Osteocyte (in vitro differentiated cells): ENCODE measurements around the gene FDXR. TPM values are rescaled to one million over a fixed set of nuclear protein-coding genes. Genes with fewer than 3 reads are reported as not detected.

Experiments
- DNase-seq: peaks from one replicate; pipeline ENCODE4 v3.0.0; 2021; ENCODE audit warnings: mixed read lengths; ENCODE audit not compliant: unreplicated experiment; ENCODE audit errors: extremely low spot score
- H3K27ac Mint-ChIP-seq: one replicate; pipeline ENCODE4 v1.8.0; 2021; ENCODE audit warnings: mild to moderate bottlenecking, mixed read lengths; ENCODE audit not compliant: unreplicated experiment
- H3K27me3 Mint-ChIP-seq: one replicate; pipeline ENCODE4 v1.8.0; 2021; ENCODE audit warnings: mixed read lengths; ENCODE audit not compliant: unreplicated experiment
- H3K36me3 Mint-ChIP-seq: one replicate; pipeline ENCODE4 v1.8.0; 2021; ENCODE audit warnings: mixed read lengths; ENCODE audit not compliant: unreplicated experiment
- H3K4me1 Mint-ChIP-seq: one replicate; pipeline ENCODE4 v1.8.0; 2021; ENCODE audit warnings: mixed read lengths; ENCODE audit not compliant: unreplicated experiment
- H3K4me3 Mint-ChIP-seq: one replicate; pipeline ENCODE4 v1.8.0; 2021; ENCODE audit warnings: mild to moderate bottlenecking, moderate library complexity, mixed read lengths; ENCODE audit not compliant: unreplicated experiment
- H3K9me3 Mint-ChIP-seq: one replicate; pipeline ENCODE4 v1.8.0; 2021; ENCODE audit warnings: mixed read lengths; ENCODE audit not compliant: unreplicated experiment
- total RNA-seq: library from RNA; stranded (reverse); gene quantifications from 2 replicates; pipeline ENCODE4 v1.2.1, GENCODE V29; 2021
- TF ChIP-seq, protein P1 (sequence below): fragments of 200-600 bp; sonication (generic); IDR thresholded peaks from 2 replicates; pipeline ENCODE4 v1.5.0; 2021; ENCODE audit warnings: antibody characterized with exemption, mild to moderate bottlenecking, moderate library complexity

The FDXR gene
- total RNA-seq, 1 donor from 2014 or later: 11.2 TPM

DNA sequence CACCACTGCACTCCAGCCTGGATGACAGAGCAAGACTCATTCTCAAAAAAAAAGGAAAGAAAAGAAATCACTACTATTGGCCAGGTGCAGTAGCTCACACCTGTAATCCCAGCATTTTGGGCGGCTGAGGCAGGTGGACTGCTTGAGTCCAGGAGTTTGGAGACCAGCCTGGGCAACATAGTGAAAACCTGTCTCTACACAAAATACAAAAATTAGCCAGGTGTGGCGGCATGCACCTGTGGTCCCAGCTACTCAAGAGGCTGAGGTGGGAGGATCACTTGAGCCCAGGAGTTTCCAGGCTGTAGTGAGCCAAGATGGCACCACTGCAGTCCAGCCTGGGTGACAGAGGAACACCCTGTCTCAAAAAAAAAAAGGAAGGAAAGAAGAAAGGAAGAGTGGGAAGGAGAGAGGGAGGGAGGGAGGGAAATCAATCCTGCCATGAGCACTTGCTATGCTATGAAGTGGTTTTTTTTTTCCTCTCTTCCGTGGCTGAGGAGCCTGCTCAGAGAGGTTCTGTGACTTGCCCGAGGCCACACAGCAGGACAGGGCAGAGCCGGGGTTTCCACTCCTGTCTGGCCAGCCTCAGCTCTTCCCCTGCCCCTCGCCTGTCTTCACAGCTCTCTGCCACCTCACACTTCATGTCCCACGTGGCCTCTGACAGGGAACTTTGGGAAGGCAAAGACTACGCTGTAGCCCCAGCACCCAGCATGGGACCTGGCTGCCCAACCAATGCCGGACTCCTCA lies 24.0 kb downstream of the FDXR start:
- no peak for DNase-seq
- TF ChIP-seq, protein P1, sequence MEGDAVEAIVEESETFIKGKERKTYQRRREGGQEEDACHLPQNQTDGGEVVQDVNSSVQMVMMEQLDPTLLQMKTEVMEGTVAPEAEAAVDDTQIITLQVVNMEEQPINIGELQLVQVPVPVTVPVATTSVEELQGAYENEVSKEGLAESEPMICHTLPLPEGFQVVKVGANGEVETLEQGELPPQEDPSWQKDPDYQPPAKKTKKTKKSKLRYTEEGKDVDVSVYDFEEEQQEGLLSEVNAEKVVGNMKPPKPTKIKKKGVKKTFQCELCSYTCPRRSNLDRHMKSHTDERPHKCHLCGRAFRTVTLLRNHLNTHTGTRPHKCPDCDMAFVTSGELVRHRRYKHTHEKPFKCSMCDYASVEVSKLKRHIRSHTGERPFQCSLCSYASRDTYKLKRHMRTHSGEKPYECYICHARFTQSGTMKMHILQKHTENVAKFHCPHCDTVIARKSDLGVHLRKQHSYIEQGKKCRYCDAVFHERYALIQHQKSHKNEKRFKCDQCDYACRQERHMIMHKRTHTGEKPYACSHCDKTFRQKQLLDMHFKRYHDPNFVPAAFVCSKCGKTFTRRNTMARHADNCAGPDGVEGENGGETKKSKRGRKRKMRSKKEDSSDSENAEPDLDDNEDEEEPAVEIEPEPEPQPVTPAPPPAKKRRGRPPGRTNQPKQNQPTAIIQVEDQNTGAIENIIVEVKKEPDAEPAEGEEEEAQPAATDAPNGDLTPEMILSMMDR: no peak
- H3K4me1 Mint-ChIP-seq: peaks cover 5% of the 10 kb centered on the region
- peaks cover 25% of the 10 kb centered on the region for H3K27me3 Mint-ChIP-seq
- no peak overlapping the region for H3K27ac Mint-ChIP-seq
- H3K4me3 Mint-ChIP-seq: no peak overlapping the region
- H3K36me3 Mint-ChIP-seq: no peaks in the 10 kb centered on the region
- H3K9me3 Mint-ChIP-seq: no peaks in the 10 kb centered on the region

DNA sequence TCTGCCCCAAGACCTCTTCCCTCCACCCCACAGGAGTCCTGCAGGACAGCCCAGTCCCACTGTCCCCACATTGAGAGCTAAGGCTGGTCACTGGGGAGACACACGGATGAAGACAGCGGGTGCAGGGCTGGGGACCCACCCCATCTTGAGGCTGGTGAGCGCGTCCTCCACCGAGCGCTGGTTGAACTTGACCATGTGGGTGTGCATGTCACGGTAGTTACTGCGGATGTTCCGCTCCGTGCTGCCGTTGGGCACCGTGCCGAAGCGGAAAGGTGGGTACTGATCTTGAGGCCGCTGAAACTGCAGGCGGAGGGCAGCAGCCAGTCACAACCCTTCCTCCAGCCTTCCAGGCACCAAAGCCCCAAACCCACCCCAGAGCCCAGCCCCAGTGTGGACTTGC lies 26.2 kb downstream of the FDXR start:
- no peak for DNase-seq
- H3K27me3 Mint-ChIP-seq: peaks cover 12% of the 10 kb centered on the region
- no peaks in the 10 kb centered on the region for H3K36me3 Mint-ChIP-seq
- no peaks in the 10 kb centered on the region for H3K9me3 Mint-ChIP-seq
- H3K4me3 Mint-ChIP-seq: no peak overlapping the region
- H3K4me1 Mint-ChIP-seq: peaks cover 7% of the 10 kb centered on the region
- TF ChIP-seq, protein P1: no peak
- no peak overlapping the region for H3K27ac Mint-ChIP-seq

DNA sequence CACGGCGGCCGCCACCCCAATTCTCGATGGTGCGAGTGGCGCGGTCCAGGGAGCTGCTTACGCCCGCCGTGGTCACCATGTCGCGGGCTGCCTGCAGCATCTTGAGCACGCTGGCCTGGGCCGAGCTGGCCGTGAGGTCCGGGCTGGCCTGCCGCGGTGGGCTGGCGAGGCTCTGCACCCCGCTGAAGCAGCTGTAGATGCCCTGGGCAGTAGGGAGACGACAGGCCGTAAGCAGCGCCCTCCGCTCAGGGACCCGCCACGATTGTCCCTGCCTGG lies 29.5 kb downstream of the FDXR start:
- no peak for DNase-seq
- TF ChIP-seq, protein P1: no peak
- peaks cover 26% of the 10 kb centered on the region for H3K4me1 Mint-ChIP-seq
- no peak overlapping the region for H3K4me3 Mint-ChIP-seq
- H3K27me3 Mint-ChIP-seq: no peaks in the 10 kb centered on the region
- H3K27ac Mint-ChIP-seq: no peak overlapping the region
- no peaks in the 10 kb centered on the region for H3K36me3 Mint-ChIP-seq
- no peaks in the 10 kb centered on the region for H3K9me3 Mint-ChIP-seq

DNA sequence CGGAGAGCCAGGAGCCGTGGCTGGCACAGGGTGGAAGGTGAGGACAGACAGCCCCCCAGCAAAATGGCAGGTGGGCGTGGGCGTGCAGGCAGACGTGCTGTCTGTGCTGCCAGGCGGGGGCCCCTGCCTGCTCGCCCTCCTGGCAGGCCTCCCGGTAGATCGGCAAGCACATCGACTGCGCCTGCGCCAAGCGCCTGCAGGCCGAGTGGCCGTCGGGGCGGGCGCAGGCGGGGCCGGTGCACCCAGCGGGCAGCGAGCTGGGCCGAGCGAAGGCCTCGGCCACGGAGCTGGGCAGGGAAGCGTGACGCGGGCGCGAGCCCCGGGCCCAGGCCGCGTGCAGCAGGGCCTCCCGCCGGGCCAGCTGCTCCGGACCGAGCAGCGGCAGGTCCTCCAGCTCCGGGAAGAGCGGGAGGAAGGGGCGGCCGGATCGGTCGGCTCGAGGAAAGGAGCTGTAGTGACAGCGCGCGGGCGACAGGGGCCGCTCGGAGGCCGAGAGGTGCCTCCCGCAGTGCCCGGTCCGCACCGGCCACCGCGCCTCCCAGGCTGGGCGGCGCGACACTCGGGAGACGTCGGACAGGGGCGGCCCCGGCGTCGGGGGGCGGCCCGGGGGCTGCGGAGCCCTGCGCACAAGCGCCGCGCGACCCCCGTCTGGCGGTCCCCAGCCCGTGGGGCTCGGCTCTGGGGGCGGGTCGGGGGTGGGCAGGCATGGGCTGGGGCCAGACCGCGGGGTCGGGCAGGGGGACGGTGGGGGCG lies 30.0 kb downstream of the FDXR start:
- TF ChIP-seq, protein P1: peak; percentile 67
- no peaks in the 10 kb centered on the region for H3K36me3 Mint-ChIP-seq
- H3K4me1 Mint-ChIP-seq: peaks cover 26% of the 10 kb centered on the region
- H3K27ac Mint-ChIP-seq: no peak overlapping the region
- H3K9me3 Mint-ChIP-seq: no peaks in the 10 kb centered on the region
- no peak for DNase-seq
- no peak overlapping the region for H3K4me3 Mint-ChIP-seq
- no peaks in the 10 kb centered on the region for H3K27me3 Mint-ChIP-seq

DNA sequence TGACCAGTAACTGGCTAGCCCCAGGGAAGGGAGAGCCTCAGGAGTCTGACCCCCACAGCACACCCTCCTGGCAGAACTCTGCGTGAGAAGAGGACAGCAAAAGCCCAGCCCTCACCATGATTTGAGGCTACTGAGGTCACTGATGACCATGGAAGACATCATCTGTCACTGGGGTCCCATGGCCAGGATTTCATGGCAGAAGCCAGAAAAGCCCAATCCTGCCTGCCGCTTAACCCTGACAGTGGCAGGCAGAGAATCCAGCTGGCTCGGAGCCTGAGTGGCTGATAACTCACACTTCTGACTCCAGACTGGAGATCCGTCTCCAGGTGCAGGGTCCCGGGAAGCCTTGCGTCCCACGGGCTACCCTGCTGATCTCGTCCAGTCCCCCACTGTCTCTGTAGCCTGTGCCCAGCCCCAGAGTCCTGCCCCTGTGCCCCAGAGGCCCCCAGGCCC lies 30.6 kb downstream of the FDXR start:
- Mint-ChIP-seq H3K4me3 (no peak overlapping the region), H3K4me1 (peaks cover 26% of the 10 kb centered on the region), H3K9me3 (no peaks in the 10 kb centered on the region), H3K27me3 (no peaks in the 10 kb centered on the region), H3K36me3 (no peaks in the 10 kb centered on the region), H3K27ac (peak overlapping the region; percentile 3)
- TF ChIP-seq, protein P1: no peak
- no peak for DNase-seq
